Endothelial cell of umbilical vein (primary cell): ENCODE measurements around the gene TBC1D9B. TPM values are rescaled to one million over a fixed set of nuclear protein-coding genes. Genes with fewer than 3 reads are reported as not detected.

Experiments
- BruUV-seq: library from RNA; stranded (reverse); fragments of 400-500 nt; replicated peaks from 2 replicates; lab custom pipeline; 2021; lab: Mats Ljungman, UMichigan
- CTCF ChIA-PET: fragments of 300-600, 350-600 bp; sonication (Branson Sonifier 250); formaldehyde crosslinking; loops from one replicate; lab custom pipeline; 2021; ENCODE audit warnings: antibody characterized with exemption, inconsistent platforms; lab: Charles Lee
- POLR2A ChIA-PET: fragments of 300-600, 350-600 bp; sonication (Branson Sonifier 250); formaldehyde crosslinking; loops from one replicate; lab custom pipeline; 2021; ENCODE audit warnings: antibody characterized with exemption, inconsistent platforms; lab: Charles Lee
- DNase-seq: peaks from one replicate; pipeline ENCODE4 v3.0.0-alpha.2; 2011; ENCODE audit warnings: low read depth, low spot score
- FAIRE-seq: peaks from 2 replicates; lab custom pipeline; 2011; peaks lifted over from hg19 to GRCh38; lab: Jason Lieb, UNC
- H2AFZ ChIP-seq: 2 replicates; pipeline ENCODE4 v1.6.0; 2012; ENCODE audit warnings: low read depth, low read length, control low read depth, inconsistent platforms
- H3K27ac ChIP-seq: 2 replicates; pipeline ENCODE4 v1.5.1; 2011; ENCODE audit warnings: low read depth, mild to moderate bottlenecking, control low read depth, low read length, moderate library complexity; ENCODE audit not compliant: insufficient read depth
- H3K27me3 ChIP-seq, 2 experiments: 2 replicates each; pipeline versions ENCODE4 v1.6.0 to v1.6.1; 2011; ENCODE audit warnings: low read length in 2 of 2, mixed read lengths in 1 of 2; ENCODE audit not compliant: control insufficient read depth in 2 of 2, insufficient read depth in 2 of 2
- H3K36me3 ChIP-seq, 2 experiments: 2 replicates in 1 of 2; 3 replicates in 1 of 2; pipeline ENCODE4 v1.5.1; 2011; ENCODE audit warnings: low read length in 2 of 2, mild to moderate bottlenecking in 1 of 2, moderate library complexity in 1 of 2; ENCODE audit not compliant: control insufficient read depth in 2 of 2, insufficient read depth in 2 of 2; ENCODE audit errors: extremely low read depth in 1 of 2
- H3K4me1 ChIP-seq: 3 replicates; pipeline ENCODE4 v1.5.1; 2011; ENCODE audit warnings: mild to moderate bottlenecking, low read length; ENCODE audit not compliant: control insufficient read depth, insufficient read depth; ENCODE audit errors: extremely low read depth
- H3K4me2 ChIP-seq: 2 replicates; pipeline ENCODE4 v1.6.1; 2011; ENCODE audit warnings: low read length, control low read depth, mixed read lengths; ENCODE audit not compliant: insufficient read depth
- H3K4me3 ChIP-seq, 3 experiments: fragments of 200-600 bp in 1 of 3; sonication (generic), shearing (Covaris generic) in 1 of 3; replicated peaks in 1 of 3; 2 replicates each; pipeline ENCODE4 v1.5.1; 2011 to 2016; ENCODE audit warnings: control low read depth in 3 of 3, low read length in 3 of 3, mild to moderate bottlenecking in 2 of 3, inconsistent platforms in 1 of 3, low read depth in 1 of 3, moderate library complexity in 1 of 3; ENCODE audit not compliant: insufficient read depth in 1 of 3
- H3K79me2 ChIP-seq: 2 replicates; pipeline ENCODE4 v1.6.0; 2012; ENCODE audit warnings: low read length, inconsistent platforms; ENCODE audit not compliant: control insufficient read depth, insufficient read depth
- H3K9ac ChIP-seq: replicated peaks from 2 replicates; pipeline ENCODE3; 2011; ENCODE audit warnings: low read length, control low read depth; ENCODE audit not compliant: insufficient read depth; ENCODE audit errors: extremely low read depth
- H3K9me1 ChIP-seq: replicated peaks from 3 replicates; pipeline ENCODE4 v1.6.0; 2011; ENCODE audit warnings: mild to moderate bottlenecking, low read length; ENCODE audit not compliant: control insufficient read depth, insufficient read depth; ENCODE audit errors: extremely low read depth
- H3K9me3 ChIP-seq: replicated peaks from 2 replicates; pipeline ENCODE4 v1.5.1; 2012; ENCODE audit warnings: low read length, inconsistent platforms; ENCODE audit not compliant: control insufficient read depth, insufficient read depth
- H4K20me1 ChIP-seq: replicated peaks from 2 replicates; pipeline ENCODE3; 2011; ENCODE audit warnings: mild to moderate bottlenecking, low read length; ENCODE audit not compliant: control insufficient read depth, insufficient read depth; ENCODE audit errors: extremely low read depth
- EZH2 ChIP-seq: IDR thresholded peaks from 2 replicates; pipeline ENCODE4 v1.6.1; 2012; ENCODE audit warnings: borderline replicate concordance, low read depth, mild to moderate bottlenecking, moderate library complexity, low read length, inconsistent platforms; ENCODE audit not compliant: severe bottlenecking
- FOS ChIP-seq: IDR thresholded peaks from 2 replicates; pipeline ENCODE4 v1.6.1; 2011; ENCODE audit warnings: mild to moderate bottlenecking, low read length, moderate library complexity, borderline replicate concordance; ENCODE audit not compliant: insufficient read depth
- GATA2 ChIP-seq: IDR thresholded peaks from 2 replicates; pipeline ENCODE4 v1.7.0; 2011; ENCODE audit warnings: low read depth, mild to moderate bottlenecking, moderate library complexity, mixed read lengths, low read length; ENCODE audit not compliant: insufficient read length, insufficient read depth
- JUN ChIP-seq: IDR thresholded peaks from 2 replicates; pipeline ENCODE4 v1.6.1; 2011; ENCODE audit warnings: borderline replicate concordance, low read depth; ENCODE audit not compliant: insufficient read length, insufficient read depth
- MYC ChIP-seq: IDR thresholded peaks from one replicate; pipeline ENCODE4 v1.6.1; 2011; ENCODE audit warnings: mild to moderate bottlenecking, low read depth, low read length
- POLR2A ChIP-seq: IDR thresholded peaks from 2 replicates; pipeline ENCODE4 v1.6.1; 2012; ENCODE audit warnings: low read depth, mild to moderate bottlenecking, control low read depth, low read length
- POLR2AphosphoS5 ChIP-seq: IDR thresholded peaks from 2 replicates; pipeline ENCODE4 v1.6.1; 2012; ENCODE audit warnings: low read depth, mild to moderate bottlenecking, control low read depth, low read length, moderate library complexity; ENCODE audit not compliant: insufficient read depth
- dilution Hi-C: fragments of 300-500 bp; cut with MboI; formaldehyde crosslinking; loops from one replicate; pipeline ENCODE4 v1.15.0; 2019; ENCODE audit warnings: low sequenced_read_pairs; ENCODE audit not compliant: extremely low pct_ligation_motif_present
- intact Hi-C: fragments of 100-400 bp; cut with micrococcal nuclease; formaldehyde crosslinking; loops from one replicate; pipeline ENCODE4 v1.10.0; 2022
- polyA plus RNA-seq, 4 experiments: library from polyadenylated mRNA; depleted of rRNA in 3 of 4; stranded (reverse) in 3 of 4; unstranded in 1 of 4; fragments of >200 nt; gene quantifications; 2 replicates each; pipeline versions ENCODE4 v1.2.1 to v1.2.3, GENCODE V29; 2011 to 2012; ENCODE audit warnings: missing spikeins in 1 of 4
- total RNA-seq: library from RNA; stranded (reverse); gene quantifications from 2 replicates; pipeline ENCODE4 v1.2.3, GENCODE V29; 2021
- TF ChIP-seq, protein P1 (sequence below): IDR thresholded peaks from 2 replicates; pipeline ENCODE4 v1.6.1; 2011; ENCODE audit not compliant: insufficient read depth, insufficient read length
- TF ChIP-seq, protein P2 (sequence below), 2 donors: IDR thresholded peaks; 1 replicate in 1 of 2; 2 replicates in 1 of 2; pipeline ENCODE4 v1.5.1; 2011; ENCODE audit warnings: low read length in 2 of 2, mild to moderate bottlenecking in 2 of 2, moderate library complexity in 2 of 2, control low read depth in 1 of 2, inconsistent platforms in 1 of 2, low read depth in 1 of 2; ENCODE audit not compliant: insufficient read depth in 1 of 2; ENCODE audit errors: extremely low read depth in 1 of 2

Gene TBC1D9B
- total and polyA plus RNA-seq, 2 donors (not counting 3 experiments of a cell fraction or from before 2014, with no cell fraction given): 82.8 to 150 TPM

GRCh38 chr5:179864686-179865085 lies 43.0 kb downstream of the TBC1D9B start:
- Histone ChIP-seq H3K9me1 (no peaks in the 10 kb centered on the region), H3K79me2 (no peaks in the 10 kb centered on the region), H3K9ac (no peak overlapping the region), H3K36me3 (peaks cover 4 to 51% of the 10 kb centered on the region in 2 experiments), H3K4me1 (no peaks in the 10 kb centered on the region), H2AFZ (no peak overlapping the region), H4K20me1 (no peaks in the 10 kb centered on the region), H3K4me3 (no peak overlapping the region), H3K27me3 (no peaks in the 10 kb centered on the region), H3K9me3 (no peaks in the 10 kb centered on the region), H3K4me2 (no peak overlapping the region), H3K27ac (no peak overlapping the region)
- ChIA-PET CTCF (no interaction called here), POLR2A (no interaction called here)
- no TSS peak for BruUV-seq
- TF ChIP-seq FOS (no peak), JUN (no peak)
- dilution Hi-C loops: no loop called here
- intact Hi-C loops: no loop called here
- DNase-seq (no peak), FAIRE-seq (no peak)

DNA sequence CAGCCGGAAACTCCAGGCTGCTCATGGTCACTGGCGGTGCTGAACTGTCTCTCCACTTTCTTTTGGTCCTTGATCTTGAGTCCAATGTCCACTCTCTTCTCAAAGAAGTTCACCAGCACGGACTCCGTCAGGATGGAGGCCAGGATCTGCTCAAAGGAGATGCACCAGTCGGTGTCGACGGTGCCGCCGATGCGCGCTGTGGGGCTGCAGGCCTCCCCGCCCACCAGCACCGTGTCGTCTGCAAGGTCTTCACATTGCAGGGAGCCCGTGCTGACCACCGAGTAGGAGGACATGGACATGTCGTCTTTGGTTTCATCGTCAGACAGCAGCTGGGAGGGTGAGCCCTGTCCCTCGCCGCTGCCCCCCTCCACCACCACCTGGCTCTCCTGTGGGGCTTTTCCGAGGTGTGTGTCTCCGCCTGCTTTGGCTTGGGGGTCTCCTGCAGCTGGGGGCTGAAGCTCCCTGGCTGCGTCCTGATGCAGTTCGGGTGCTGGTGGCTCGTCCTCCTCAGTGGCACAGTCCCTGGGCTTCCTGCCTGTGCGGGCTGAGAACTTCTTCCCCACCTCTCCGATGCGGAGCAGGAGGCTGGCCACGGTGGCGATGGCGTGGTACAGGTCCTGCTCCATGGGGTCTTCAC lies 44.1 kb downstream of the TBC1D9B start:
- Histone ChIP-seq H3K27ac (no peak overlapping the region), H3K4me2 (no peak overlapping the region), H3K4me3 (no peak overlapping the region), H4K20me1 (no peaks in the 10 kb centered on the region), H3K4me1 (no peaks in the 10 kb centered on the region), H3K79me2 (no peaks in the 10 kb centered on the region), H3K9me3 (no peaks in the 10 kb centered on the region), H3K9me1 (no peaks in the 10 kb centered on the region), H2AFZ (no peak overlapping the region), H3K36me3 (peaks cover 4 to 49% of the 10 kb centered on the region in 2 experiments), H3K27me3 (no peaks in the 10 kb centered on the region), H3K9ac (no peak overlapping the region)
- intact Hi-C loops: no loop called here
- DNase-seq: no peak
- TF ChIP-seq FOS (no peak), POLR2AphosphoS5 (no peak), EZH2 (no peak), JUN (no peak), MYC (no peak), GATA2 (no peak), POLR2A (no peak)
- TF ChIP-seq, protein P1, sequence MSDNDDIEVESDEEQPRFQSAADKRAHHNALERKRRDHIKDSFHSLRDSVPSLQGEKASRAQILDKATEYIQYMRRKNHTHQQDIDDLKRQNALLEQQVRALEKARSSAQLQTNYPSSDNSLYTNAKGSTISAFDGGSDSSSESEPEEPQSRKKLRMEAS: no peak
- TF ChIP-seq, protein P2, sequence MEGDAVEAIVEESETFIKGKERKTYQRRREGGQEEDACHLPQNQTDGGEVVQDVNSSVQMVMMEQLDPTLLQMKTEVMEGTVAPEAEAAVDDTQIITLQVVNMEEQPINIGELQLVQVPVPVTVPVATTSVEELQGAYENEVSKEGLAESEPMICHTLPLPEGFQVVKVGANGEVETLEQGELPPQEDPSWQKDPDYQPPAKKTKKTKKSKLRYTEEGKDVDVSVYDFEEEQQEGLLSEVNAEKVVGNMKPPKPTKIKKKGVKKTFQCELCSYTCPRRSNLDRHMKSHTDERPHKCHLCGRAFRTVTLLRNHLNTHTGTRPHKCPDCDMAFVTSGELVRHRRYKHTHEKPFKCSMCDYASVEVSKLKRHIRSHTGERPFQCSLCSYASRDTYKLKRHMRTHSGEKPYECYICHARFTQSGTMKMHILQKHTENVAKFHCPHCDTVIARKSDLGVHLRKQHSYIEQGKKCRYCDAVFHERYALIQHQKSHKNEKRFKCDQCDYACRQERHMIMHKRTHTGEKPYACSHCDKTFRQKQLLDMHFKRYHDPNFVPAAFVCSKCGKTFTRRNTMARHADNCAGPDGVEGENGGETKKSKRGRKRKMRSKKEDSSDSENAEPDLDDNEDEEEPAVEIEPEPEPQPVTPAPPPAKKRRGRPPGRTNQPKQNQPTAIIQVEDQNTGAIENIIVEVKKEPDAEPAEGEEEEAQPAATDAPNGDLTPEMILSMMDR (IDR thresholded peaks at IDR 0.05; ENCODE audit: extremely low read depth in 1 of 2, insufficient read depth in 1 of 2, low read depth in 1 of 2, low read length in 2 of 2): no peak
- ChIA-PET CTCF (no interaction called here), POLR2A (no interaction called here)
- FAIRE-seq: no peak
- dilution Hi-C loops: no loop called here
- BruUV-seq: no TSS peak
